Measurements from ENCODE around the gene SIGLEC9. TPM values are rescaled to one million over a fixed set of nuclear protein-coding genes. Genes with fewer than 3 reads are reported as not detected.

SIGLEC9 gene
- total and polyA plus RNA-seq, 2 of the 8 experiments (the other 6 are each of a cell fraction or from before 2014, with no cell fraction given): not detected

DNA sequence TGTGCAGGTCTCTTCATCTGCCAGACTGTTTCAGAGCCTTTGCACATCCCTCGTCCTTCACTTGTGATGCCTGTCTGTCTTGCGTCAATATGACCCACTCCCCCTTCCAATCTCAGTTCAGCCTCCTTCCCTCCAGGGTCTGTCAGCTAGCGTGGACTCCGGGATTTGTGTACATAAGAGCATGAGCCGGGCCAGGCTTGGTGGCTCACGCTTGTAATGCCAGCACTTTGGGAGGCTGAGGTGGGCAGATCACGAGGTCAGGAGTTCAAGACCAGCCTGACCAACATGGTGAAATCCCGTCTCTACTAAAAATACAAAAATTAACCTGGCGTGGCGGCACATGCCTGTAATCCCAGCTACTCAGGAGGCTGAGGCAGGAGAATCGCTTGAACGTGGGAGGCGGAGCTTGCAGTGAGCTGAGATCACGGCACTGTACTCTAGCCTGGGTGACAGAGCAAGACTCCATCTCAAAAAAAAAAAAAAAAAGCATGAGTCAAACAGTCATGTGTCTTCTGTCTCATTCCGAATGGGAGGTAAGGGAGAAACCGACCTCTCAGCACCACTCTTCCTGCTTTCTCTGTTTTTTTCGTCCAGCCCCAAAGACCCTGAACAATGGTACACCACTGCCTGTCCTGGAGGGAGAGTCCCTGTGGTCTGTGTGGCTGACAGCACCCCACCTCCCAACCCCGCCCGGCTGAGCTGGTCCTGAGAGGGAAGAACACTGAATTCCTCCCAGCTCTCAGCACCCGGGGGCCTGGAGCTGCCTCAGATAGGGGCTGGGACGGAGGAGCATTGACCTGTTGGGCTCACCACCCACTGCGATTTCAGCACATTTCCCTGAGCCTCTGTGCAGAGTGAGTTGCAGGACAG, 2.4 kb upstream of the SIGLEC9 start (continued):
- TF ChIP-seq, protein P1, sequence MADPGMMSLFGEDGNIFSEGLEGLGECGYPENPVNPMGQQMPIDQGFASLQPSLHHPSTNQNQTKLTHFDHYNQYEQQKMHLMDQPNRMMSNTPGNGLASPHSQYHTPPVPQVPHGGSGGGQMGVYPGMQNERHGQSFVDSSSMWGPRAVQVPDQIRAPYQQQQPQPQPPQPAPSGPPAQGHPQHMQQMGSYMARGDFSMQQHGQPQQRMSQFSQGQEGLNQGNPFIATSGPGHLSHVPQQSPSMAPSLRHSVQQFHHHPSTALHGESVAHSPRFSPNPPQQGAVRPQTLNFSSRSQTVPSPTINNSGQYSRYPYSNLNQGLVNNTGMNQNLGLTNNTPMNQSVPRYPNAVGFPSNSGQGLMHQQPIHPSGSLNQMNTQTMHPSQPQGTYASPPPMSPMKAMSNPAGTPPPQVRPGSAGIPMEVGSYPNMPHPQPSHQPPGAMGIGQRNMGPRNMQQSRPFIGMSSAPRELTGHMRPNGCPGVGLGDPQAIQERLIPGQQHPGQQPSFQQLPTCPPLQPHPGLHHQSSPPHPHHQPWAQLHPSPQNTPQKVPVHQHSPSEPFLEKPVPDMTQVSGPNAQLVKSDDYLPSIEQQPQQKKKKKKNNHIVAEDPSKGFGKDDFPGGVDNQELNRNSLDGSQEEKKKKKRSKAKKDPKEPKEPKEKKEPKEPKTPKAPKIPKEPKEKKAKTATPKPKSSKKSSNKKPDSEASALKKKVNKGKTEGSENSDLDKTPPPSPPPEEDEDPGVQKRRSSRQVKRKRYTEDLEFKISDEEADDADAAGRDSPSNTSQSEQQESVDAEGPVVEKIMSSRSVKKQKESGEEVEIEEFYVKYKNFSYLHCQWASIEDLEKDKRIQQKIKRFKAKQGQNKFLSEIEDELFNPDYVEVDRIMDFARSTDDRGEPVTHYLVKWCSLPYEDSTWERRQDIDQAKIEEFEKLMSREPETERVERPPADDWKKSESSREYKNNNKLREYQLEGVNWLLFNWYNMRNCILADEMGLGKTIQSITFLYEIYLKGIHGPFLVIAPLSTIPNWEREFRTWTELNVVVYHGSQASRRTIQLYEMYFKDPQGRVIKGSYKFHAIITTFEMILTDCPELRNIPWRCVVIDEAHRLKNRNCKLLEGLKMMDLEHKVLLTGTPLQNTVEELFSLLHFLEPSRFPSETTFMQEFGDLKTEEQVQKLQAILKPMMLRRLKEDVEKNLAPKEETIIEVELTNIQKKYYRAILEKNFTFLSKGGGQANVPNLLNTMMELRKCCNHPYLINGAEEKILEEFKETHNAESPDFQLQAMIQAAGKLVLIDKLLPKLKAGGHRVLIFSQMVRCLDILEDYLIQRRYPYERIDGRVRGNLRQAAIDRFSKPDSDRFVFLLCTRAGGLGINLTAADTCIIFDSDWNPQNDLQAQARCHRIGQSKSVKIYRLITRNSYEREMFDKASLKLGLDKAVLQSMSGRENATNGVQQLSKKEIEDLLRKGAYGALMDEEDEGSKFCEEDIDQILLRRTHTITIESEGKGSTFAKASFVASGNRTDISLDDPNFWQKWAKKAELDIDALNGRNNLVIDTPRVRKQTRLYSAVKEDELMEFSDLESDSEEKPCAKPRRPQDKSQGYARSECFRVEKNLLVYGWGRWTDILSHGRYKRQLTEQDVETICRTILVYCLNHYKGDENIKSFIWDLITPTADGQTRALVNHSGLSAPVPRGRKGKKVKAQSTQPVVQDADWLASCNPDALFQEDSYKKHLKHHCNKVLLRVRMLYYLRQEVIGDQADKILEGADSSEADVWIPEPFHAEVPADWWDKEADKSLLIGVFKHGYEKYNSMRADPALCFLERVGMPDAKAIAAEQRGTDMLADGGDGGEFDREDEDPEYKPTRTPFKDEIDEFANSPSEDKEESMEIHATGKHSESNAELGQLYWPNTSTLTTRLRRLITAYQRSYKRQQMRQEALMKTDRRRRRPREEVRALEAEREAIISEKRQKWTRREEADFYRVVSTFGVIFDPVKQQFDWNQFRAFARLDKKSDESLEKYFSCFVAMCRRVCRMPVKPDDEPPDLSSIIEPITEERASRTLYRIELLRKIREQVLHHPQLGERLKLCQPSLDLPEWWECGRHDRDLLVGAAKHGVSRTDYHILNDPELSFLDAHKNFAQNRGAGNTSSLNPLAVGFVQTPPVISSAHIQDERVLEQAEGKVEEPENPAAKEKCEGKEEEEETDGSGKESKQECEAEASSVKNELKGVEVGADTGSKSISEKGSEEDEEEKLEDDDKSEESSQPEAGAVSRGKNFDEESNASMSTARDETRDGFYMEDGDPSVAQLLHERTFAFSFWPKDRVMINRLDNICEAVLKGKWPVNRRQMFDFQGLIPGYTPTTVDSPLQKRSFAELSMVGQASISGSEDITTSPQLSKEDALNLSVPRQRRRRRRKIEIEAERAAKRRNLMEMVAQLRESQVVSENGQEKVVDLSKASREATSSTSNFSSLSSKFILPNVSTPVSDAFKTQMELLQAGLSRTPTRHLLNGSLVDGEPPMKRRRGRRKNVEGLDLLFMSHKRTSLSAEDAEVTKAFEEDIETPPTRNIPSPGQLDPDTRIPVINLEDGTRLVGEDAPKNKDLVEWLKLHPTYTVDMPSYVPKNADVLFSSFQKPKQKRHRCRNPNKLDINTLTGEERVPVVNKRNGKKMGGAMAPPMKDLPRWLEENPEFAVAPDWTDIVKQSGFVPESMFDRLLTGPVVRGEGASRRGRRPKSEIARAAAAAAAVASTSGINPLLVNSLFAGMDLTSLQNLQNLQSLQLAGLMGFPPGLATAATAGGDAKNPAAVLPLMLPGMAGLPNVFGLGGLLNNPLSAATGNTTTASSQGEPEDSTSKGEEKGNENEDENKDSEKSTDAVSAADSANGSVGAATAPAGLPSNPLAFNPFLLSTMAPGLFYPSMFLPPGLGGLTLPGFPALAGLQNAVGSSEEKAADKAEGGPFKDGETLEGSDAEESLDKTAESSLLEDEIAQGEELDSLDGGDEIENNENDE (IDR thresholded peaks at IDR 0.05; ENCODE audit: insufficient replicate concordance, low read length): no peak
- TF ChIP-seq RAD21 (IDR thresholded peaks at IDR 0.05 in 1 of 2, conservative IDR thresholded peaks at IDR 0.05 in 1 of 2; ENCODE audit: low read depth in 2 of 2, low read length in 2 of 2): no peak
- TF ChIP-seq SIRT6 (IDR thresholded peaks at IDR 0.05; ENCODE audit: low read length): no peak
- no peak for TF ChIP-seq EZH2 (IDR thresholded peaks at IDR 0.05; ENCODE audit: low read depth, low read length, severe bottlenecking)
- no peak for TF ChIP-seq JUN (IDR thresholded peaks at IDR 0.05; ENCODE audit: low read depth, low read length)
- TF ChIP-seq RFX5 (IDR thresholded peaks at IDR 0.05; ENCODE audit: borderline replicate concordance, low read depth, low read length): no peak
- TF ChIP-seq MAFK (IDR thresholded peaks at IDR 0.05; ENCODE audit: low read depth, low read length): no peak
- TF ChIP-seq TBP (IDR thresholded peaks at IDR 0.05; ENCODE audit: low read depth, low read length): no peak
- TF ChIP-seq TAF1 (IDR thresholded peaks at IDR 0.05; ENCODE audit: low read depth, low read length): no peak

Data from H1 (cell line).